GM12801 (cell line): Measurements from ENCODE around the gene XRCC5.

ENCODE experiments used
- TF ChIP-seq, protein P1 (sequence below): IDR thresholded peaks from one replicate; pipeline ENCODE4 v1.5.1; 2011; ENCODE audit warnings: control low read depth; ENCODE audit not compliant: insufficient read length; ENCODE audit errors: extremely low read depth

The XRCC5 gene

DNA sequence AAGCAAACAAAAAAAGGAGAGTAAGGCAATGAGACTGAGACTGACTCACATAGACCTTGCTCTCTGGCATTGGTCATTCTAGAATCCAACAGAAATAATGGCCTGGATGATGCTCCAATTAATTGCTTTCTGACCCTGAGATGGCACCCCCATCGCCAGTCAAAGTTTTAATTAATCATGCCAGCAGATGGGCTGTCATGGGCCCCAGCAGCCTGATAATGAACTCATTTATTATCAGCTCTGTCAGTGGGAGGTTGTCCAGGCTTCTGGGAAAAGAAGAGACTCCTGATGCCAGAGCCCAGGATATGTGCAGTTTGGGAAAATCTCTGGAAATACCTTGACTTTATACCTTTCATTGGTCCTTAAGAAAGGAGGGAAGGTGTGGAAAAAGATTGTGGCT, 115.2 kb downstream of the XRCC5 start:
- TF ChIP-seq, protein P1, sequence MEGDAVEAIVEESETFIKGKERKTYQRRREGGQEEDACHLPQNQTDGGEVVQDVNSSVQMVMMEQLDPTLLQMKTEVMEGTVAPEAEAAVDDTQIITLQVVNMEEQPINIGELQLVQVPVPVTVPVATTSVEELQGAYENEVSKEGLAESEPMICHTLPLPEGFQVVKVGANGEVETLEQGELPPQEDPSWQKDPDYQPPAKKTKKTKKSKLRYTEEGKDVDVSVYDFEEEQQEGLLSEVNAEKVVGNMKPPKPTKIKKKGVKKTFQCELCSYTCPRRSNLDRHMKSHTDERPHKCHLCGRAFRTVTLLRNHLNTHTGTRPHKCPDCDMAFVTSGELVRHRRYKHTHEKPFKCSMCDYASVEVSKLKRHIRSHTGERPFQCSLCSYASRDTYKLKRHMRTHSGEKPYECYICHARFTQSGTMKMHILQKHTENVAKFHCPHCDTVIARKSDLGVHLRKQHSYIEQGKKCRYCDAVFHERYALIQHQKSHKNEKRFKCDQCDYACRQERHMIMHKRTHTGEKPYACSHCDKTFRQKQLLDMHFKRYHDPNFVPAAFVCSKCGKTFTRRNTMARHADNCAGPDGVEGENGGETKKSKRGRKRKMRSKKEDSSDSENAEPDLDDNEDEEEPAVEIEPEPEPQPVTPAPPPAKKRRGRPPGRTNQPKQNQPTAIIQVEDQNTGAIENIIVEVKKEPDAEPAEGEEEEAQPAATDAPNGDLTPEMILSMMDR = no peak

DNA sequence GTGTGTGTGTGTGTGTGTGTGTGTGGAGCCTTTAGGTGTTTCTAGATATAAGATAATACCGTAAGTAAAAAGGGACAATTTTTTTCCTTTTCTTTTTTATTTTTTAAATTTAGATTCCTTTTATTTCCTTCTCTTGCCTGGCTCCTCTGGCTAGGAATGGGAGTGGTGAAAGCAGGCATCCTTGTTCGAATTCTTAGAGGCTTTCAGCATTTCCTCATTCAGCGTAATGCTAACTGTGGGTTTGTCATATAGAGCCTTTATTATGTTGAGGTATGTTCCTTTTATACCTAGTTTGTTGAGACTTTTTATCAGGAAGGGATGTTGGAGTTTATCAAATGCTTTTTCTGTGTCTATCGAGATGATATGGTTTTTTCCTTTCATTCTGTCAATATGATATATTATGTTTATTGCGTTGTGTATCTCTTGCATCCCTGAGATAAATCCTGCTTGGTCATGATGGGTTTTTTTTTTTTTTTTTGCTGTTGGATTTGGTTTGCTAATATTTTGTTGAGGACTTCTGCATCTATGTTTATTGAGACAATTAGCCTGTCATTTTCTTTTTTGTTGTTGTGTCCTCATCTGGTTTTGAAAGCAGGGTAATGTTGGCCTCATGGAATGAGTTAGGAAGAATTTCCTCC, 120.2 kb downstream of the XRCC5 start:
- TF ChIP-seq, protein P1 = no peak

DNA sequence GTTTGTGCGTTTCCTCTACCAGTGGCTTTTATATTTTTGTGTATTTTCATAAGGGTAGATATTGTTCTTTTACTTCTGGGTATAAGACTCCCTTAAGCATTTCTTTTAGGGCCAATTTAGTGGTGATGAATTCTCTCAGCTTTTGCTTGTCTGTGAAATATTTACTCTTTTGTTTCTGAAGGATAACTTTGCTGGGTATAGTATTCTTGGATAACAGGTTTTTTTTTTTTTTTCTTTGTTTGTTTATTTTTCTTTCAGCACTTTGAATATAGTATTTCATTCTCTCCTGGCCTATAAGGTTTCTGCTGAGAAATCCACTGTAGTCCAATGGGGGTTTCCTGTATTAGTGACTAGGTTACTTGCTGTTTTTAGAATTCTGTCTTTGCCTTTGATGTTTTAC, 122.7 kb downstream of the XRCC5 start:
- TF ChIP-seq, protein P1 = no peak

DNA sequence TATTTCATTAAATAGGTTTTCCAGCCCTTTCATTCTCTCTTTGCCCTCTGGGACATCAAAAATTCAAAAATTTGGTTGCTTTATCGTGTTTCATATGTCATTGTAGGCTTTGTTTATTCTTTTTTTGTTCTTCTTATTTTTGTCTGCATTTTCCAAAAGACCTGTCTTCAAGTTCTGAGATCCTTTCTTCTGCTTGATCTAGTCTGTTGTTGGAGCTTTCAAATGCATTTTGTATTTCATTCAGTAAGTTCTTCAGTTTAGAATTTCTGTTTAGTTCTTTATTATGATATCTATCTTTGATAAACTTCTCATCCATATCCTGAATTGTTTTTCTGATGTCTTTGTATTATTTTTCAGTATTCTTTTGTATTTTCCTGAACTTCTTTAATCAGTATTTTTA, 123.6 kb downstream of the XRCC5 start:
- TF ChIP-seq, protein P1 = no peak

DNA sequence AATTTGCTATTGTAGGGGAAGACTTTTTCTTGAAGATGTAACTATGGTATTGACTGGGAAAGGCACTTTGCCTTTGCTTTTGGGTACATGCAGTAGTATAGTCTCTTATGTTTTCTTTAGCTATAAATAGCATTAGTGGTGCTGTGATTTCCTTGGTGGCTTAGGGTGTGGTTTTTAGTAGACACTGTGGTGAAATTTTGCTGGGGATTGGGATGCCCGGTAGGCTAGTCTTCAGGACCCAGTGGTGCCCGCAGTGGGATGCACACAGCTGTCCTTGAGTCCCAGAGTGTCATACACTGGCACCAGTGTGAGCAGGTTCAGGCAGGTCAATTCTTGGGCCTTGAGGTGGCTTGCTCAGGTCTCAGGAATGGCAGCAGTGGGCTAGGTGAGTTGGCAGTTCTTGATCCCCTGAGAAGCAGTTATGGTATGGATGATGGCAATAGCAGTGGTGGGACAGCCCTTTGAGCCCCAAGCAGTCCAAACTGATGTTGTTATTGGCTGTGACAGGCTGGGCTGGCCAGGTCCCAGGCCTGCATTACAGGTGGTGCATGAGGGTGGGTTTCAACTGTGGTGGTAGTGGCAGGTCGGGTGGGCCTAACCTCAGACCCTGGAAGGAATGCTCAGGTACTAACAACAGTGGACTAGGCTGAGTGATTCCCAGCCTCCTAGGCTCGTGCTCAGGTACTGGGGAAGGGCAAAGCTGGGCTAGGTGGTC, 124.3 kb downstream of the XRCC5 start:
- TF ChIP-seq, protein P1 = no peak

DNA sequence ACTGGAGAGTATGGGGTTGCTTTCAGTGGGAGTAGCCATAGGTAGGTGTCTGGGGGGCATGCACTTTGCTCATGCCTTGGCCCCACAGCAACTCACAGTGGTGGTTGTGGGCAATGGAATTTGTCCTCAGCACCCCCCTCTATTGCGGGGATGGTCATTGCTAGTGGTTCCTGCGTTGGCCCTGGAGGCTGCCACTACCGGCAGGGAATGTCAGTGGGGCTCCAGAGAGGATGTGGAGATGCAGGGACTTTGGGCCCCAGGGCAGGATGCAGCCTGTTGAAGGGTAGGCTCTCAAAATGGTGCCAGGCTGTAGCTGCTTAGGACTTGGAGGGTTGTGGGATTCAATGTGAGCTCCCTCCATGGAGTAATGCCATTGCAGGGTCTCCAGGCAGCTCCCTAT, 125.0 kb downstream of the XRCC5 start:
- TF ChIP-seq, protein P1 = no peak

DNA sequence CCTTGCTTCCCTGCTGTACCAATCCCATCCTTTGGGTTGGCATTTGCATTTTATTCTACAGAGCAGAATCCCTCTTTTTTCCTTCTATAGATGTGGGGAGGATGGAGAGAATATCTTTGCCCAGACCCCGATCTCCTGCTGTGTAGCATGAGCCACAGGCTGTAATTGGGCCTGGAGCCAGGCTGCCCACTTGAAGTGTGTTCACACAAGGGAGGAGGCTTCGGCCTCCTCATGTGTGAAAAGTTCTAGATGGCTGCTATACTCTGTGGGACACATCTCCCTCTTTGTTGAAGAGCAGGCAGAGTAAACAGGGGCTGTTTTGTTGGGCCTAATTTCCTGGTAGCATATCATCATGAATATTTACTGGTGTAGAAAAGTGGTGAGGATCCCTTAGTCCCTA, 126.3 kb downstream of the XRCC5 start:
- TF ChIP-seq, protein P1 = no peak
